ENCODE data around the gene LMCD1.

GRCh38 chr3:8610951-8611350 lies 109.3 kb downstream of the LMCD1 start:
- no peak for TF ChIP-seq POLR2A (IDR thresholded peaks at IDR 0.05; ENCODE audit: low read depth)
- TF ChIP-seq CTCF (IDR thresholded peaks at IDR 0.05): no peak
- no peak for TF ChIP-seq POLR2AphosphoS5 (IDR thresholded peaks at IDR 0.05)
- TF ChIP-seq EP300 (IDR thresholded peaks at IDR 0.05): no peak
